K562 (cell line): ENCODE data around the gene EVI2B. TPM values are rescaled to one million over a fixed set of nuclear protein-coding genes. Genes with fewer than 3 reads are reported as not detected.

Experiments used
- ATAC-seq: fragments of 200-7000 bp; cut with Tn5 transposase; 3 replicates; pipeline ENCODE4 v1.9.1; 2020; ENCODE audit warnings: moderate library complexity
- BruUV-seq: library from RNA; stranded (reverse); fragments of 400-500 nt; replicated peaks from 2 replicates; lab custom pipeline; 2021; lab: Mats Ljungman, UMichigan
- CTCF ChIA-PET: fragments of 300-600 bp; formaldehyde crosslinking; extraction: SDS; loops from one replicate; lab custom pipeline; 2021; ENCODE audit warnings: low intra/inter-chr PET ratio; lab: Yijun Ruan, JAX
- POLR2A ChIA-PET: fragments of 300-600, 350-650 bp; sonication (Branson Sonifier 250); formaldehyde crosslinking; extraction: SDS; loops from one replicate; lab custom pipeline; 2021; ENCODE audit warnings: antibody characterized with exemption, inconsistent platforms; lab: Yijun Ruan, JAX
- DNase-seq, 4 experiments: peaks; one replicate each; pipeline versions ENCODE4 v3.0.0 to v3.0.0-alpha.2; 2011 to 2018; ENCODE audit warnings: low spot score in 3 of 4, mixed read lengths in 3 of 4; ENCODE audit errors: extremely low read depth in 1 of 4
- FAIRE-seq: peaks from 2 replicates; lab custom pipeline; 2011; peaks lifted over from hg19 to GRCh38; lab: Jason Lieb, UNC
- H2AFZ ChIP-seq: 2 replicates; pipeline ENCODE4 v1.6.0; 2011; ENCODE audit warnings: low read depth, low read length, control low read depth, inconsistent platforms
- H3K27ac ChIP-seq: fragments of 200-600 bp; 3 replicates; pipeline ENCODE4 v1.8.0; 2011; ENCODE audit warnings: low read depth, mild to moderate bottlenecking, control low read depth, inconsistent platforms, low read length, moderate library complexity, mixed read lengths; ENCODE audit errors: extremely low read depth
- H3K27me3 ChIP-seq, 2 experiments: fragments of 300-600 bp in 1 of 2; 2 replicates in 1 of 2; 3 replicates in 1 of 2; pipeline versions ENCODE4 v1.6.0 to v1.8.0; 2011; ENCODE audit warnings: inconsistent platforms in 2 of 2, low read length in 2 of 2, mild to moderate bottlenecking in 1 of 2, mixed read lengths in 1 of 2, moderate library complexity in 1 of 2; ENCODE audit not compliant: control insufficient read depth in 2 of 2, insufficient read depth in 2 of 2
- H3K36me3 ChIP-seq: fragments of 300-600 bp; 3 replicates; pipeline ENCODE4 v1.8.0; 2011; ENCODE audit warnings: mild to moderate bottlenecking, low read length, inconsistent platforms; ENCODE audit not compliant: control insufficient read depth, insufficient read depth
- H3K4me1 ChIP-seq, 2 experiments: fragments of 200-600 bp in 1 of 2; replicated peaks in 1 of 2; 2 replicates in 1 of 2; 3 replicates in 1 of 2; pipeline versions ENCODE4 v1.5.1 to v1.8.0; 2011; ENCODE audit warnings: inconsistent platforms in 2 of 2, low read length in 2 of 2, mild to moderate bottlenecking in 1 of 2, mixed read lengths in 1 of 2, moderate library complexity in 1 of 2; ENCODE audit not compliant: control insufficient read depth in 2 of 2, insufficient read depth in 2 of 2
- H3K4me2 ChIP-seq: 2 replicates; pipeline ENCODE4 v1.6.1; 2011; ENCODE audit warnings: low read length, control low read depth, inconsistent platforms, mixed read lengths; ENCODE audit not compliant: insufficient read depth
- H3K4me3 ChIP-seq: fragments of 200-600 bp; sonication (generic), shearing (Covaris generic); 2 replicates; pipeline ENCODE4 v1.5.1; 2016; ENCODE audit warnings: control low read depth, inconsistent platforms
- H3K79me2 ChIP-seq: fragments of 200-600 bp; 3 replicates; pipeline ENCODE4 v1.8.0; 2011; ENCODE audit warnings: low read length, inconsistent platforms; ENCODE audit not compliant: control insufficient read depth, insufficient read depth
- H3K9ac ChIP-seq, 2 experiments: 2 replicates each; pipeline versions ENCODE4 v1.6.0 to v1.6.1; 2011; ENCODE audit warnings: low read depth in 2 of 2, low read length in 2 of 2, control low read depth in 1 of 2, inconsistent platforms in 1 of 2, mild to moderate bottlenecking in 1 of 2, mixed read lengths in 1 of 2; ENCODE audit not compliant: insufficient read depth in 1 of 2
- H3K9me1 ChIP-seq: one replicate; pipeline ENCODE4 v1.6.0; 2011; ENCODE audit warnings: inconsistent platforms, mild to moderate bottlenecking, low read length, moderate library complexity; ENCODE audit not compliant: control insufficient read depth, insufficient read depth
- H3K9me3 ChIP-seq: replicated peaks from 2 replicates; pipeline ENCODE4 v1.5.1; 2011; ENCODE audit warnings: low read depth, low read length, inconsistent platforms; ENCODE audit not compliant: control insufficient read depth, insufficient read depth
- H4K20me1 ChIP-seq: replicated peaks from 2 replicates; pipeline ENCODE4 v1.6.1; 2011; ENCODE audit warnings: low read length, inconsistent platforms, mixed read lengths; ENCODE audit not compliant: control insufficient read depth, insufficient read depth
- CBX2 ChIP-seq: fragments of 200-600 bp; sonication (generic); IDR thresholded peaks from one replicate; pipeline ENCODE4 v1.6.1; 2012; ENCODE audit warnings: mild to moderate bottlenecking, low read length, inconsistent platforms; ENCODE audit not compliant: insufficient read depth, poor library complexity, severe bottlenecking
- CHD2 ChIP-seq: IDR thresholded peaks from 2 replicates; pipeline ENCODE4 v1.6.1; 2011; ENCODE audit warnings: low read depth, low read length
- ETV1 ChIP-seq: fragments of 450-650 bp; conservative IDR thresholded peaks from 2 replicates; pipeline ENCODE4 v1.6.1; 2016; ENCODE audit warnings: missing genetic modification characterization, control low read depth, low read depth, missing compliant biosample characterization
- HDAC1 ChIP-seq, 2 experiments: fragments of 450-650 bp; IDR thresholded peaks; 2 replicates each; pipeline ENCODE4 v1.6.1; 2016 to 2017; ENCODE audit warnings: inconsistent platforms in 1 of 2, mild to moderate bottlenecking in 1 of 2, moderate library complexity in 1 of 2
- KDM1A ChIP-seq, 2 experiments: fragments of 450-650 bp; IDR thresholded peaks; 2 replicates each; pipeline ENCODE4 v1.6.1; 2016; ENCODE audit warnings: mild to moderate bottlenecking in 2 of 2
- MAX ChIP-seq: sonication (generic); formaldehyde crosslinking; IDR thresholded peaks from 2 replicates; pipeline ENCODE4 v1.9.0; 2022; ENCODE audit warnings: mild to moderate bottlenecking, missing genetic modification reagents
- MCM7 ChIP-seq, 2 experiments: fragments of 450-650 bp; IDR thresholded peaks; 2 replicates each; pipeline ENCODE4 v1.6.1; 2016 to 2018
- MYC ChIP-seq, 2 experiments: fragments of 250-450 bp in 1 of 2; sonication (Bioruptor Pico) in 1 of 2; IDR thresholded peaks; 2 replicates each; pipeline versions ENCODE4 v1.5.1 to v1.6.1; 2012 to 2021; ENCODE audit warnings: low read depth in 2 of 2, borderline replicate concordance in 1 of 2, improper control_type of control experiment in 1 of 2, low read length in 1 of 2, mild to moderate bottlenecking in 1 of 2, moderate library complexity in 1 of 2
- NCOA1 ChIP-seq: fragments of 450-650 bp; IDR thresholded peaks from 2 replicates; pipeline ENCODE4 v1.6.1; 2016; ENCODE audit warnings: low read depth
- NUFIP1 ChIP-seq: fragments of 450-650 bp; IDR thresholded peaks from 2 replicates; pipeline ENCODE4 v1.6.1; 2018; ENCODE audit not compliant: partially characterized antibody
- SIX5 ChIP-seq, 2 experiments: IDR thresholded peaks; 2 replicates each; pipeline ENCODE4 v1.6.1; 2011; ENCODE audit warnings: low read length in 2 of 2, borderline replicate concordance in 1 of 2, low read depth in 1 of 2, mild to moderate bottlenecking in 1 of 2, moderate library complexity in 1 of 2; ENCODE audit not compliant: insufficient read depth in 1 of 2
- STAT5B ChIP-seq: fragments of 250-450 bp; sonication (Bioruptor Pico); IDR thresholded peaks from 2 replicates; pipeline ENCODE4 v1.8.0; 2021; ENCODE audit warnings: mild to moderate bottlenecking, inconsistent platforms
- YBX1 ChIP-seq: fragments of 450-650 bp; IDR thresholded peaks from 2 replicates; pipeline ENCODE4 v1.7.1; 2016; ENCODE audit warnings: mild to moderate bottlenecking
- ZNF23 ChIP-seq: fragments of 250-450 bp; sonication (Bioruptor Pico); IDR thresholded peaks from 2 replicates; pipeline ENCODE4 v1.4.0; 2020; ENCODE audit warnings: mild to moderate bottlenecking
- ZNF277 ChIP-seq: fragments of 250-450 bp; sonication (Bioruptor Pico); IDR thresholded peaks from 2 replicates; pipeline ENCODE4 v1.8.0; 2022; ENCODE audit warnings: inconsistent platforms, mild to moderate bottlenecking, moderate library complexity, borderline replicate concordance
- in situ Hi-C: fragments of 300-500 bp; cut with MboI; formaldehyde crosslinking; loops from 4 replicates; pipeline ENCODE4 v1.15.0; 2018; ENCODE audit warnings: inconsistent platforms, mixed read lengths
- intact Hi-C: fragments of 100-400 bp; cut with micrococcal nuclease; formaldehyde crosslinking; loops from 2 replicates; pipeline ENCODE4 v1.14.2; 2022
- polyA plus RNA-seq, 8 experiments: library from polyadenylated mRNA; depleted of rRNA in 4 of 8; stranded (reverse) in 5 of 8; unstranded in 3 of 8; fragments of >200 nt; fragmentation: Nextera tagmentation in 2 of 8; fragmentation: Illumina TruSeq in 1 of 8; extraction: Ambion mirVana in 2 of 8; extraction: Trizol in 1 of 8; gene quantifications; 2 replicates each; pipeline versions ENCODE4 v1.2.1 to v1.2.3, GENCODE V29; 2011 to 2014; ENCODE audit warnings: inconsistent platforms in 1 of 8, missing spikeins in 1 of 8
- total RNA-seq, 7 experiments: library from RNA; depleted of rRNA in 6 of 7; stranded (reverse); fragments of >200 nt in 6 of 7; fragmentation: Illumina TruSeq in 2 of 7; extraction: Trizol in 2 of 7; gene quantifications; 2 replicates each; pipeline versions ENCODE4 v1.2.1 to v1.2.3, GENCODE V29; 2011 to 2021; ENCODE audit warnings: low replicate concordance in 1 of 7

The EVI2B gene
- total and polyA plus RNA-seq, 9 of the 15 experiments (the other 6 are each of a cell fraction or from before 2014, with no cell fraction given) = 0.54 to 8.0 (median 2.5) TPM

GRCh38 chr17:31283841-31284240 is 30.0 kb downstream of the EVI2B start:
- Histone ChIP-seq H3K9me1 (no peaks in the 10 kb centered on the region), H3K9ac (no peak overlapping the region), H3K4me1 (no peaks in the 10 kb centered on the region), H3K4me3 (no peak overlapping the region), H3K9me3 (no peaks in the 10 kb centered on the region), H3K27me3 (no peaks in the 10 kb centered on the region), H4K20me1 (no peaks in the 10 kb centered on the region), H3K79me2 (no peaks in the 10 kb centered on the region), H2AFZ (no peak overlapping the region), H3K27ac (no peak overlapping the region), H3K4me2 (no peak overlapping the region), H3K36me3 (peaks cover 20% of the 10 kb centered on the region; the same call in 1 of the 3 replicates)
- ChIA-PET CTCF (no interaction called here), POLR2A (interaction anchor here (0.6 to 1.2 kb wide), 2 partner anchors 11 to 228 kb away, joined by 3 read pairs; no protein-coding TSS in a partner anchor)
- no peak for DNase-seq
- no peak for TF ChIP-seq CBX2
- no peak for TF ChIP-seq SIX5 (IDR thresholded peaks at IDR 0.05; ENCODE audit: borderline replicate concordance in 1 of 2, insufficient read depth in 1 of 2, low read depth in 1 of 2, low read length in 2 of 2)
- TF ChIP-seq MYC (IDR thresholded peaks at IDR 0.05; ENCODE audit: low read depth, low read length) = no peak
- no peak for TF ChIP-seq MYC (CRISPR knock-in tag; IDR thresholded peaks at IDR 0.05; ENCODE audit: borderline replicate concordance, low read depth)
- TF ChIP-seq NUFIP1 = no peak
- TF ChIP-seq MAX (CRISPR knock-in tag) = no peak
- TF ChIP-seq KDM1A (IDR thresholded peaks at IDR 0.05) = no peak
- TF ChIP-seq HDAC1 (IDR thresholded peaks at IDR 0.05) = no peak
- TF ChIP-seq ETV1 (tag) = no peak
- no peak for TF ChIP-seq STAT5B (CRISPR knock-in tag)
- no peak for TF ChIP-seq YBX1
- TF ChIP-seq NCOA1 = no peak
- no peak for TF ChIP-seq MCM7 (IDR thresholded peaks at IDR 0.05)
- TF ChIP-seq CHD2 = no peak
- TF ChIP-seq ZNF23 (CRISPR knock-in tag) = no peak
- TF ChIP-seq ZNF277 = no peak
- intact Hi-C loops (no loop called here), in situ Hi-C loops (no loop called here)
- ATAC-seq = no peak
- no peak for FAIRE-seq
- BruUV-seq = no TSS peak
